ENCODE results near the gene CSRP3.

The CSRP3 gene

DNA sequence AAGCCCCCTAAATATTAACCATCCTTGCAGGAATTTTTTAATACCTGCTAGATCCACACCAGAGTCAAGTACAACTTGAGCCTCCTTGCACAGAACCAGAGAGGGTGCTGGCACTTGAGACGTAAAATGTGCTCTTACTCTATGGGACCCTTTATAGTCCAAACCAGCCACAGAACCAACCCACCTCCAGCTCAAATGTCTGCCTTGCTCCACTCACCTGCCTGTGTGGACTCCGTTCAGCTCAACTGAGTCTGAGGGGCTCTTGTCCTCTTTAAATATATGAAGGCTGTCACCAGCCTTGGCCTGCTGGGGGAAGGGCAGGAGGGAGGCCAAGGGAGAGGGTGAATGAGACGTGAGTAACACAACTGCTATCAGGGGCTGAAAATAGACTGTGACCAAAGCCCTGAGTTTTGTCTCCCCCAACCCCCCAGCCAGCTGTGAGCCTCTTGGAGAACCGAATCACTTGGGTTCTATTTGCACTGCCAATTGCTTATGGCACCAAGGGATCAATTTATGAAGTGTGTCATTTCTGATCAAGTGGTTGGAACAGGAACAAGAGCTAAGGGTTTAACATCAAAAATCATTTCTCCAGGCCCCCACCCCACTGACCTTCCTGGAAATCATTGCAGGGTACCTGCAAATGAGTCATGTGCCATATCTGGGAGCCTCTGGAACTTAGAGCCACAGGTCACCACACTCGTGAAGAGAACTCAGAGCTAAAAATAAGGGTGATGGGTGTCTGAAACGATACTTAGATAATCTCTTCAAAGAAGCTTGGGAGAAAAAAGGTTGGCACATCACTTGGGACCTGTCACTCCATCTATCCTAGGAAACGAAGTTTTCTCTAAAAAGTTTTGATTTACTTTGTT is at the start of gene CSRP3:
TSS of gene CSRP3 (minus strand) at position 247 of the 869 bp plus-strand sequence. CDS start 9,535 bp downstream, outside the sequence.
- DNase-seq: no peak

DNA sequence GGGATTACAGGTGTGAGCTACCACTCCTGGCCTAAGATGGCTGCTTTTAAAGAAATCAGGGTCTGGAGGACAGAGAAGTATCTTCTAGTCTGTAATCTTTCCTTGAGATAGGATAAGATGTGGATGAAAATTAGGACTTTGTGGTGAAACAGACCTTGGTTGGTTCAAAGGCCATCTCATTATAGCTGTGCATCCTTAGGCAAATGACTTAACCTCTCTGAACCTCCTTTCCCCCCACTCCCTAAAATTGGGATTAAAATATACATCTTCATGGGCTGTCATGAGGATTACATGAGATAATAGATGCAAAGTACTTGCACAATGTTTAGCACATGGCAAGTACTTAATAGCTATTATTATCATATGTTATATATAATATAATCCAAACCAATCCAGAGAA is 49.8 kb upstream of the CSRP3 start:
- DNase-seq: no peak

DNA sequence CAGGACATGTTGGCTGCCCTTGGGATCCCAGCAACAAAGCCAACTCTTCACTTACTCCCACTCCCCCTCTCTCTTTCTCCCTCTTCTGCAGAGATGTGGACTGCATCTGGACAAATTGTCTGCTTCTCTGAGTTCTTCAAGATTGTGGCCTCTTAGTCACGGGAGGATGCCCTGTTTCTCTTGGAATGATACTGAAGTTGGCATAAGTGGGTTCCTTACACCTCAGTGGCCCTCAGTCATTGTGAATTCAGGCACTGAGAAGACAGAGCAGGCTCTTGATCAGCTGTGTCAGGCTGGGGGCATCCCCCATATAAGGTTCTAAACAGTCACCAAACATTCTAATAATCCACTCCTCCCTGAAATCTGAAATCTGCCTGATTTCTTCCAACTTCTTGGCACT is 45.0 kb upstream of the CSRP3 start:
- no peak for DNase-seq

DNA sequence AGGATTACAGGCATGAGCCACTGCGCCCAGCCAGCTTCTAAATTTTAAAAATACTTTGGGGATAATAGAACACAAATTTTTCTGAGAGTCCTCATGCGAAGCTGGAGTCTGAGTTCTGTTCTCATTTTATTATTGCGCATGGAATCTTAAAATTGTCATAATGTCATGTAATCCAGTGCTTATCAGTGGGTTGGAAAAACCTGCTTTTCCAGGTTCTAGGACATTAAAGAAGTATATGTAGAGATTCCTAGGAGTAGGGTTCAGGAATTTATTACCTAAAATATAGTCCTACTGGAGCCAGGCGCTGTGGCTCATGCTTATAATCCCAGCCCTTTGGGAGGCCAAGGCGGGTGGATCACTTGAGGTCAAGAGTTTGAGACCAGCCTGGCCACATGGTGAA is 43.6 kb upstream of the CSRP3 start:
- DNase-seq: no peak

DNA sequence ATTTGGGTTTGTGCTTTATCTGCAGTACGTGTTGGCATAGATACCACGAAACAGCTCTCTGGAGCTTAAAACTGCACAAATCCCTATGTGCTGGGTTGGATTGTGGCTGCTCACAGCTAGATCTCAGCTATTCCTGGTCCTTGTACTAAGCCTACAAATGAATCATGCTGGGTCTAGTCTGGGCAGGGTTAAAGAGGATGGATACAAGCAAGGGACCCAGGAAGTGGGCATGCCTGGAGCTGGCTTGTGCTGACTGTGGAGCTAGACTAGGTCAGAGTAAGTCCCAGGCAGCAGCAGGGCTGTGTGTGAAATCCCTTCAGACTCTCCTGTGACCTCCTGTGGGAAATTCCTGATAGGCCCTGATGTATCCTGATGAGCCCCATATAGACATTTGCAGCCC is 42.8 kb upstream of the CSRP3 start:
- no peak for DNase-seq

DNA sequence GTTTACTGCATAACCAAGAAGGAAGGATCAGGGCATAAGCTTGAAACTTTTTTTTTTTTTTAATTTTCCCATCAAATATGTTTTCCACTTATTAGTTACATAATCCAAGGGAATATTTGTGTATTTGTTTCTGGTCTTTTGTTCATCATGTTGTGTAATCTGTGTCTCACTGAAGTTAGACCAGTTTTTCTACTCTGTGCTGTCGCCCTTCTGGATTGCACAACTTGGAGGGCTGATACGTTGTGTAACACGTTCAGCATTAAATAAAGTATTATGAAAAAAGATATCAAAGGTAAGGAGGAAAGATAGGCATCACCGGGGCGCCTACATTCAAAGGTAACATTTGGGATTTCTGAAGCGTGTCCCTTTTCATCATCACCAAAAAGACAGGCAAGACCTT is 42.3 kb upstream of the CSRP3 start:
- no peak for DNase-seq

DNA sequence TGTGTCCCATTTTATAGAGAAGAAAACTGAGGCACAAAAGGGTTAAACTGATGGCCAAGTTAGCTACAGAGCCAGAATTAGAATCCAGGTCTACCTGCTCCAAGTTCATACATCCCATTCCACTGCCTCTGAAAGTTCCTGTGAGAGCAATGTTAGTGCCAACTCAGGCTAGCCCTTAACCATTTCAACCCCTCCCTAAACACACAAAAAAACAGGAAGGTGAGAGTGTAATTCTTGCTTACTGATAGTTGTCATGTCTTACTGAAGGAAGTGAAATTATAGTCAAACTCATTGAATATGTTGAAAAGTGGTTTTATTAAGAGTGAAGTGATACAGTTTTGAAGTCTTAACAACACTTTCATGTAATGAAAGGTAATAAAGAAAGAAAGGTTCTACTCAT is 41.8 kb upstream of the CSRP3 start:
- DNase-seq: no peak

DNA sequence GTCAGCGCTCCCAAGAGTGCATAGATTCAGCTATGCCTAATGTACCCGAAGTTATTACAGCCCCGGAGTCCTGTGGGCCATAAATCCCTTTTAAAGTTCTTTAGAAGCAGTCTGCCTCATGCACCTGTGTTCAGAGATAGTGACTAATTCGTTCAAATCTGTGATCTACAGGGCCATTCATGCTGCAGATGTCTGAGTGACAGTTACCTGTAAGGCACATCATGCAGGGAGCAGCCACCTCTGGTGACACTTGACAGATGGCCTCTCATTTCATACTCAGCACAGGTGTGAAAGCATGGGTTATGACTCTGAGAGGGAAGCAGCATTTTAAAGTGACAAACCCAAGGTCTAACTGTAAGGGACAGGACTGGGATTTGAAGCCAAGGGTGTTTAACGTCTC is 41.4 kb upstream of the CSRP3 start:
- no peak for DNase-seq

- no peak for DNase-seq
These were observed 40.6 kb upstream of the CSRP3 start for GRCh38 chr11:19242179-19242932.

GRCh38 chr11:19241260-19242178 is 39.7 kb upstream of the CSRP3 start:
- no peak for DNase-seq

GRCh38 chr11:19240420-19241259 is 38.9 kb upstream of the CSRP3 start, which contains the start of gene E2F8:
Gene E2F8 (minus strand): TSS chr11:19240945. CDS start chr11:19240121, 824 bp downstream.
- peak; percentile 88 for DNase-seq

DNA sequence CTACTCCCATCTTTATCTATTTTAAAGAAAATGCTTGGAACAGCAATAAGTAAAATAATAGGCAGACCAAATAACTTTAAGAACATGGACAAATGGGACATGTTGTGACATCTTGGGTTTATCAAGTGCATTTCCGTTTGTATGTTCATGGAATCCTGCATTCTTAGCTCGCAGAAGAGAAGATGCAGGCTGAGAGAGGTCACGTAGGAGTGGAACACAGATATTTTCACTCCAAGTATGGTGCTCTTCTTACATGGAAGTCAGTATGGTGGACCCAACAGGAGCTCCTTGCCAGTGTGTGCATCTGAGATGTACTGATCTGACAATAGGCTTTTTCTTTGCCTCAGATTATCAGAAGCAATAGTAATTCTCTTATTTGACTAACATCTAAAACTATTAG is 37.3 kb upstream of the CSRP3 start:
- DNase-seq: no peak

DNA sequence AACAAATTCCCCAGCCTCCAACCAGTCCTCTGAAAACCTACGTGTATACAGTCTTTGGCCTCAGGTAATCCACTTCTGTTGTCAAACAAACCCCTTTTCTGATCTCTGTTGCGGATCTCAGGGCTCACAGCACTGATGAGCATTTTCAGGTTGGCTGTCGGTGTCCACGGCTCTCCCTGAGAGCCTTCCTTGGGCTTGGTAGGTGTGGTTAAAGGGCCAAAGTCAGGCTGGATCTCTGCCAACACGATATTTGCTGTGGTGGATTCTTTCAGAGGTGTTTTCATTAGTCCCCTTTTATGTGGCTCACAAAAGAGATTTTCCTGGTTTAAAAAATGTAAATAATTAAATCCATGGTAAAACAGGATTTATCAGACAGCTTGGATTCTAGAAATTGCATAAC is 36.0 kb upstream of the CSRP3 start:
- no peak for DNase-seq

GRCh38 chr11:19237381-19237780 is 35.6 kb upstream of the CSRP3 start:
- no peak for DNase-seq

DNA sequence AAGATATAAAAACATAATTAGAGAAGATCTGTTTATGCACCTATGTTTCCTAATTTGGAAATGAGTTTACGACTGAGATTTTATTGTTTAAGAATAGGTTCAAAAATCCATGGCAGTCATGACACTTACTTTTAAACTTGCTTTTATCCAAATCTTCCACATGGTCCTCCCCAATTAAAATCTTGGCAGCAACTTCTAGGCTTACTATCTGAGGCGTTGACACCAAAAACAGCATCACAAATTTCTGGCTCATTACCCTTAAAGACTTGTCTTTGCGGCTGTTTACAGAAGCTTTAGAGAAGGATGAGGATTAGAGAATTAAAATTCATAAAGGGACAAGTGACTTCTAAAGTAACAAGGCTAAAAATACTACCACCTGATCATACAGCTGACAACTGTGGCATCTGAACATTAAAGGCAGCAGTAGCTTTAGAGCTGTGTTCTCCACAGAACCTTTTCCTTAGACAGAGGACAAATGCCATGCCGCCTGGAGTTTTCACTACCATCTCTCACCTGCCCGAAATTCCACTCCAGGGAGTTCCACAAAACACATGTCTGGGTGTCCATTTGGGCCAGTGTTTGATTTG is 32.5 kb upstream of the CSRP3 start:
- no peak for DNase-seq

- no peak for DNase-seq
These were observed 31.2 kb upstream of the CSRP3 start for GRCh38 chr11:19232910-19233503.

DNA sequence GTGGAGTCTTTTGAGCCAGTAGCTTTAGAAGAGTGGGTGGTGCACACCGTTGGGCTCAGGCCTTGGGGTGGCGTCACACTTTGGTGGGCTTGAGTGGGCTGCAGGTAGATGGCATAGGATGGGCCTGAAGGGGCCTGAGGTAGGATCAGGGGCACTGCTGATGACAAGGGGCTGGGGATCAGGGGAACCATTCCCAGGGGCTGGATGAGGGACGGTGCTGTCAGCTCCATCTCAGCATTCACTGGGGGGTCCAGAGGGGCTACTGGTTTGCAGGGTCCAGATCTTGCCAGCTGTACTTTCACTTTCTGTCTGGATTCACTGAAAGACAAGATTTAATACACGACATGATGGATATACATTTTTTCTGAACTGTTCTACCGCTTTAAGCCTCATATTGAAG is 27.9 kb upstream of the CSRP3 start:
- no peak for DNase-seq

DNA sequence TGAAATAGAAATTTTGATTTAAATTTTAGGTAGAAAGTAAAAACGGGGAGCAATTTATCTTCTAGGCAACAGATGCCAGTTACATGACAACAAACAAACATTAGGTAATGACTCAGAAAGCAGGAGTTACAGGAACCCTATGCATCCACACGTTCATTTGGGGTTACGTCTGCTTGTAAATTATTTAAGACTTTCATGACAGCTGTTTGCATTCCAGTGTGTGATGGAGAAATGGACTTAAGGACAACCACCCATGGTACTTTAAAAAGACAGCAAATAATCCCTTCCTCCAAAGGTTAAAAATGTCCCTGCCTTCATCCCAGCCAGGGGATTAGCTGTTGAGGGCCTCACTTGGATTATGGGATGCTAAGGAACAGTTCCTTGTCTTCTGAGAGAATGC is 27.2 kb upstream of the CSRP3 start:
- no peak for DNase-seq

DNA sequence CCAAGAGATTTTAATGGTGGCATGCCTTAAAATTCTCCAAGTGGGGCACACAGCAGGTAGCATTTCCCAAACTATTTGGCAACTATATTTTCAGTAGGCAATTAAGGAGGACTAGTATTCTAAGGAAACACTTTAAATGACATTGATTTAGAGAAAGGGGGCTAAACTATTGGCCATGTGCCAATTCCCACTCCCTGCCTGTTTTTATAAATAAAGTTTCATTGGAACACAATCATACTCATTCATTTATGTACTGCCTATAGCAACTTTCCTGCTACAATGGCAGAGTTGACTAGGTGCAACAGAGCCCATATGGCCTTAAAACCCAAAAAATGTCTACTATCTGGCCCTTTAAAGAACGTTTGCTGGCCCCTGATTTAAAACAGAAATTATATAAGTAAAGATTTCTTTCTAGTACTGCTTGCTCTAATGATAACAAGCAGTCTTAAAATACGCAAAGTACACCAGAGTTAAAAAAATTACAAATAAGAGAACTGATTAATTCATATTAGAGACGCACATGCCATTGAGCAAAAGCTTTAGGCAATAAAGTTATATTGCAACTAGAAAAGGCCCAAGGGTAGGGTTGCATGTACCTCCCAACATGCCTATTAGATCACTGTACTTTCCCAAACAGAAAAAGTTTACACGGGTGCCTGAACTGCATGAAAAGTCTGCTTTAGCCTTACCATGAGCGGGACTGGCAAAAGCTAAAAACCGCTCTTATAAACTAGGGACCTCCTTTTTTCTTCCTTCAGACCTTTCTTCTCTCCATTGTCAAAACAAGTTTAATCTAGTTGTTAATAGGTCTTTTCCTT is 24.8 kb upstream of the CSRP3 start:
- no peak for DNase-seq

- no peak for DNase-seq
These were observed 23.8 kb upstream of the CSRP3 start for GRCh38 chr11:19225581-19225980.

Measured in NCI-H1417 treated with DMSO at 0.1 percent for 48 hours (cell line).